Suprapubic skin (tissue), 4 donors: ENCODE measurements around the gene GRIN3B. TPM values are rescaled to one million over a fixed set of nuclear protein-coding genes. Genes with fewer than 3 reads are reported as not detected.

Experiments
- DNase-seq, 2 donors: peaks; one replicate each; pipeline ENCODE4 v3.0.0-alpha.2; 2019; ENCODE audit warnings: low spot score in 2 of 2
- H3K27ac ChIP-seq: fragments of 200-600 bp; sonication (generic); one replicate; pipeline ENCODE4 v1.5.1; 2019
- H3K27me3 ChIP-seq: fragments of 200-600 bp; sonication (generic); one replicate; pipeline ENCODE4 v1.5.1; 2019
- H3K36me3 ChIP-seq: fragments of 200-600 bp; sonication (generic); one replicate; pipeline ENCODE4 v1.5.1; 2019
- H3K4me1 ChIP-seq: fragments of 200-600 bp; sonication (generic); one replicate; pipeline ENCODE4 v1.5.1; 2019
- H3K4me3 ChIP-seq: fragments of 200-600 bp; sonication (generic); one replicate; pipeline ENCODE4 v1.5.1; 2019; ENCODE audit warnings: mild to moderate bottlenecking
- H3K9me3 ChIP-seq: fragments of 200-600 bp; sonication (generic); one replicate; pipeline ENCODE4 v1.5.1; 2019
- CTCF ChIP-seq, 2 donors: fragments of 200-600 bp in 1 of 2; fragments of 450-650 bp in 1 of 2; sonication (generic) in 1 of 2; IDR thresholded peaks; one replicate each; pipeline ENCODE4 v1.5.1; 2016 to 2019; ENCODE audit warnings: antibody characterized with exemption in 2 of 2, mild to moderate bottlenecking in 1 of 2, moderate library complexity in 1 of 2
- EP300 ChIP-seq: sonication (generic); formaldehyde crosslinking; IDR thresholded peaks from one replicate; pipeline ENCODE4 v1.6.1; 2017; ENCODE audit warnings: antibody characterized with exemption
- POLR2A ChIP-seq, 2 donors: fragments of 450-650 bp; IDR thresholded peaks; one replicate each; pipeline ENCODE4 v1.6.1; 2017; ENCODE audit warnings: antibody characterized with exemption in 2 of 2, mild to moderate bottlenecking in 2 of 2, moderate library complexity in 2 of 2
- POLR2AphosphoS5 ChIP-seq, 3 donors: sonication (generic); formaldehyde crosslinking; IDR thresholded peaks; one replicate each; pipeline ENCODE4 v1.6.1; 2017; ENCODE audit warnings: antibody characterized with exemption in 3 of 3
- WGBS: methylation state at CpG from one replicate; pipeline ENCODE4 v1.1.5; 2018; 5-methylcytosine and 5-hydroxymethylcytosine counted together
- total RNA-seq, 4 donors: library from RNA; depleted of rRNA; stranded (reverse); fragments of >200 nt; gene quantifications; one replicate each; pipeline ENCODE4 v1.1.0, GENCODE V29; 2016

The GRIN3B gene
- total RNA-seq, 4 donors from 2014 or later = 0.13 to 1.1 TPM; not detected in 2

- Histone ChIP-seq H3K27me3 (no peaks in the 10 kb centered on the region), H3K36me3 (peaks cover 38% of the 10 kb centered on the region), H3K27ac (no peak overlapping the region), H3K4me1 (no peaks in the 10 kb centered on the region), H3K9me3 (peaks cover 13% of the 10 kb centered on the region), H3K4me3 (no peak overlapping the region)
- no peak for DNase-seq
- no CpG with 5 or more reads among the region's 14 CpGs for WGBS
- TF ChIP-seq POLR2A (IDR thresholded peaks at IDR 0.05) = no peak
- no peak for TF ChIP-seq POLR2AphosphoS5 (IDR thresholded peaks at IDR 0.05)
- no peak for TF ChIP-seq EP300
- no peak for TF ChIP-seq CTCF (IDR thresholded peaks at IDR 0.05)
Observed at GRCh38 chr19:1055028-1055425, 54.8 kb downstream of the GRIN3B start.

GRCh38 chr19:1055886-1056620 lies 55.8 kb downstream of the GRIN3B start:
- no peak for DNase-seq
- no peaks in the 10 kb centered on the region for H3K27me3 ChIP-seq
- H3K4me3 ChIP-seq = no peak overlapping the region
- H3K4me1 ChIP-seq = no peaks in the 10 kb centered on the region
- no peak for TF ChIP-seq POLR2A (IDR thresholded peaks at IDR 0.05)
- TF ChIP-seq POLR2AphosphoS5 (IDR thresholded peaks at IDR 0.05) = no peak
- TF ChIP-seq CTCF (IDR thresholded peaks at IDR 0.05) = no peak
- no peak for TF ChIP-seq EP300
- 87% methylated on average over 6 of the region's 20 CpGs for WGBS
- peaks cover 13% of the 10 kb centered on the region for H3K9me3 ChIP-seq
- H3K36me3 ChIP-seq = peaks cover 39% of the 10 kb centered on the region
- no peak overlapping the region for H3K27ac ChIP-seq

- peaks cover 13% of the 10 kb centered on the region for H3K9me3 ChIP-seq
- 65% methylated on average over 3 of the region's 3 CpGs for WGBS
- no peaks in the 10 kb centered on the region for H3K27me3 ChIP-seq
- H3K4me3 ChIP-seq = no peak overlapping the region
- DNase-seq = no peak
- no peaks in the 10 kb centered on the region for H3K4me1 ChIP-seq
- no peak overlapping the region for H3K27ac ChIP-seq
- peaks cover 39% of the 10 kb centered on the region for H3K36me3 ChIP-seq
- TF ChIP-seq CTCF (IDR thresholded peaks at IDR 0.05) (no peak), POLR2AphosphoS5 (IDR thresholded peaks at IDR 0.05) (no peak), POLR2A (IDR thresholded peaks at IDR 0.05) (no peak), EP300 (no peak)
Observed at GRCh38 chr19:1057176-1057855, 57.1 kb downstream of the GRIN3B start.

GRCh38 chr19:1058112-1058511 lies 57.9 kb downstream of the GRIN3B start:
- WGBS = 86% methylated on average over 4 of the region's 5 CpGs
- Histone ChIP-seq H3K4me1 (no peaks in the 10 kb centered on the region), H3K36me3 (peaks cover 39% of the 10 kb centered on the region), H3K4me3 (no peak overlapping the region), H3K9me3 (peaks cover 13% of the 10 kb centered on the region), H3K27ac (no peak overlapping the region), H3K27me3 (no peaks in the 10 kb centered on the region)
- TF ChIP-seq POLR2A (IDR thresholded peaks at IDR 0.05) (no peak), CTCF (IDR thresholded peaks at IDR 0.05) (no peak), EP300 (no peak), POLR2AphosphoS5 (IDR thresholded peaks at IDR 0.05) (no peak)
- no peak for DNase-seq

Other genes starting within 250 kb of the GRIN3B start
- 1 to 10 TPM in 2 of 4 donors, under 1 TPM in 1, not detected in 1; 0.60 to 6.5 (median 2.0) TPM for gene MISP, start 249.3 kb upstream of the GRIN3B start, total RNA-seq
- 100 to 1,000 TPM; 152 to 227 (median 174) TPM for gene PTBP1, start 203.0 kb upstream of the GRIN3B start, total RNA-seq
- gene PLPPR3, start 178.5 kb upstream of the GRIN3B start, total RNA-seq = not detected
- gene AZU1, start 172.6 kb upstream of the GRIN3B start, total RNA-seq = under 1 TPM in 1 of 4 donors, not detected in 3; 0.79 TPM
- not detected for gene PRTN3, start 159.4 kb upstream of the GRIN3B start, total RNA-seq
- under 1 TPM in 1 of 4 donors, not detected in 3; 0.79 TPM for gene ELANE, start 148.1 kb upstream of the GRIN3B start, total RNA-seq
- 100 to 1,000 TPM; 195 to 332 (median 294) TPM for gene CFD, start 140.8 kb upstream of the GRIN3B start, total RNA-seq
- 10 to 100 TPM; 45.1 to 63.9 (median 57.0) TPM for gene MED16, start 107.2 kb upstream of the GRIN3B start, total RNA-seq
- not detected for gene RNU6-9, start 106.9 kb upstream of the GRIN3B start, total RNA-seq
- 10 to 100 TPM; 41.3 to 58.3 (median 51.2) TPM for gene R3HDM4, start 87.2 kb upstream of the GRIN3B start, total RNA-seq
- under 1 TPM in 1 of 4 donors, not detected in 3; 0.29 TPM for gene KISS1R, start 83.1 kb upstream of the GRIN3B start, total RNA-seq
- gene ARID3A, start 74.4 kb upstream of the GRIN3B start, total RNA-seq = 1 to 10 TPM; 4.7 to 7.5 (median 6.1) TPM
- 10 to 100 TPM; 25.0 to 52.6 (median 42.2) TPM for gene WDR18, start 16.1 kb upstream of the GRIN3B start, total RNA-seq
- gene TMEM259, start 20.7 kb downstream of the GRIN3B start, total RNA-seq = 100 to 1,000 TPM; 165 to 349 (median 243) TPM
- not detected for gene RNU6-2, start 21.1 kb downstream of the GRIN3B start, total RNA-seq
- 10 to 100 TPM; 44.0 to 75.1 (median 68.4) TPM for gene CNN2, start 26.2 kb downstream of the GRIN3B start, total RNA-seq
- gene ABCA7, start 39.7 kb downstream of the GRIN3B start, total RNA-seq = 10 to 100 TPM; 29.8 to 97.6 (median 47.5) TPM
- gene ARHGAP45, start 66.7 kb downstream of the GRIN3B start, total RNA-seq = 10 to 100 TPM; 11.5 to 13.4 (median 12.6) TPM
- gene POLR2E, start 95.0 kb downstream of the GRIN3B start, total RNA-seq = 100 to 1,000 TPM in 3 of 4 donors, 10 to 100 TPM in 1; 84.1 to 142 (median 111) TPM
- 100 to 1,000 TPM; 267 to 359 (median 344) TPM for gene GPX4, start 103.6 kb downstream of the GRIN3B start, total RNA-seq
- gene SBNO2, start 173.8 kb downstream of the GRIN3B start, total RNA-seq = 10 to 100 TPM; 36.7 to 58.9 (median 45.5) TPM
- gene STK11, start 205.4 kb downstream of the GRIN3B start, total RNA-seq = 10 to 100 TPM; 62.5 to 76.9 (median 66.4) TPM
- 1 to 10 TPM; 2.9 to 8.6 (median 5.1) TPM for gene CBARP, start 237.6 kb downstream of the GRIN3B start, total RNA-seq
- gene ATP5F1D, start 241.3 kb downstream of the GRIN3B start, total RNA-seq = 100 to 1,000 TPM; 102 to 205 (median 137) TPM
- gene MIDN, start 248.2 kb downstream of the GRIN3B start, total RNA-seq = 100 to 1,000 TPM in 2 of 4 donors, 10 to 100 TPM in 2; 89.0 to 153 (median 105) TPM